DND-41 (cell line): ENCODE results near the gene GDA.

Source experiments
- ATAC-seq: fragments of 200-7000 bp; cut with Tn5 transposase; 3 replicates; pipeline ENCODE4 v1.9.1; 2021; ENCODE audit warnings: low read depth; ENCODE audit not compliant: insufficient read depth
- DNase-seq: peaks from one replicate; pipeline ENCODE4 v3.0.0-alpha.2; 2020
- H2AFZ ChIP-seq: 2 replicates; pipeline ENCODE4 v1.6.0; 2012; ENCODE audit warnings: low read depth, low read length
- H3K27ac ChIP-seq: 2 replicates; pipeline ENCODE4 v1.5.1; 2012; ENCODE audit warnings: low read length, inconsistent platforms
- H3K27me3 ChIP-seq: fragments of 200-600 bp; sonication (generic); 2 replicates; pipeline ENCODE4 v1.6.0; 2012; ENCODE audit warnings: low read length, mild to moderate bottlenecking, inconsistent platforms; ENCODE audit not compliant: insufficient read depth, poor library complexity
- H3K36me3 ChIP-seq: 2 replicates; pipeline ENCODE4 v1.5.1; 2012; ENCODE audit warnings: low read length, inconsistent platforms; ENCODE audit not compliant: insufficient read depth
- H3K4me1 ChIP-seq: 2 replicates; pipeline ENCODE4 v1.5.1; 2012; ENCODE audit warnings: mild to moderate bottlenecking, low read length; ENCODE audit not compliant: insufficient read depth
- H3K4me2 ChIP-seq: 2 replicates; pipeline ENCODE4 v1.6.0; 2012; ENCODE audit warnings: mild to moderate bottlenecking, moderate library complexity, low read length, inconsistent platforms; ENCODE audit not compliant: insufficient read depth
- H3K4me3 ChIP-seq, 2 experiments: fragments of 200-600 bp in 1 of 2; shearing (Covaris generic) in 1 of 2; 2 replicates each; pipeline ENCODE4 v1.5.1; 2012 to 2016; ENCODE audit warnings: inconsistent platforms in 2 of 2, low read length in 2 of 2, mild to moderate bottlenecking in 2 of 2, low read depth in 1 of 2, moderate library complexity in 1 of 2
- H3K79me2 ChIP-seq: 2 replicates; pipeline ENCODE4 v1.6.0; 2012; ENCODE audit warnings: low read length, inconsistent platforms; ENCODE audit not compliant: insufficient read depth
- H3K9ac ChIP-seq: 2 replicates; pipeline ENCODE4 v1.6.0; 2012; ENCODE audit warnings: low read depth, mild to moderate bottlenecking, inconsistent platforms, low read length, moderate library complexity
- H3K9me3 ChIP-seq: 2 replicates; pipeline ENCODE4 v1.5.1; 2012; ENCODE audit warnings: low read length, moderate library complexity, mild to moderate bottlenecking, inconsistent platforms; ENCODE audit not compliant: insufficient read depth, severe bottlenecking
- H4K20me1 ChIP-seq: 2 replicates; pipeline ENCODE4 v1.6.0; 2012; ENCODE audit warnings: low read length; ENCODE audit not compliant: insufficient read depth
- CTCF ChIP-seq: IDR thresholded peaks from 2 replicates; pipeline ENCODE4 v1.5.1; 2012; ENCODE audit warnings: borderline replicate concordance, low read length, moderate library complexity, mild to moderate bottlenecking; ENCODE audit not compliant: poor library complexity, severe bottlenecking; ENCODE audit errors: extremely low read depth
- EZH2 ChIP-seq: IDR thresholded peaks from 3 replicates; pipeline ENCODE4 v1.6.1; 2012; ENCODE audit warnings: borderline replicate concordance, low read depth, mild to moderate bottlenecking, moderate library complexity, low read length, inconsistent platforms; ENCODE audit not compliant: severe bottlenecking

The GDA gene

GRCh38 chr9:72217306-72217842, 68.1 kb downstream of the GDA start:
- no peak overlapping the region for H2AFZ ChIP-seq
- TF ChIP-seq CTCF (no peak), EZH2 (no peak)
- peaks cover 3% of the 10 kb centered on the region for H3K27me3 ChIP-seq
- H3K27ac ChIP-seq, result no peak overlapping the region
- no peak overlapping the region for H3K9ac ChIP-seq
- H3K9me3 ChIP-seq, result no peaks in the 10 kb centered on the region
- no peak for DNase-seq
- no peaks in the 10 kb centered on the region for H3K36me3 ChIP-seq
- no peak for ATAC-seq
- no peak overlapping the region for H3K4me3 ChIP-seq
- H3K79me2 ChIP-seq, result no peaks in the 10 kb centered on the region
- no peaks in the 10 kb centered on the region for H3K4me1 ChIP-seq
- H4K20me1 ChIP-seq, result no peaks in the 10 kb centered on the region
- no peak overlapping the region for H3K4me2 ChIP-seq

- TF ChIP-seq CTCF (no peak), EZH2 (no peak)
- DNase-seq (no peak), ATAC-seq (no peak)
- no peaks in the 10 kb centered on the region for H3K9me3 ChIP-seq
- H3K4me1 ChIP-seq, result no peaks in the 10 kb centered on the region
- no peak overlapping the region for H3K4me2 ChIP-seq
- H3K36me3 ChIP-seq, result no peaks in the 10 kb centered on the region
- H2AFZ ChIP-seq, result no peak overlapping the region
- no peak overlapping the region for H3K27ac ChIP-seq
- no peaks in the 10 kb centered on the region for H3K79me2 ChIP-seq
- H3K9ac ChIP-seq, result no peak overlapping the region
- H4K20me1 ChIP-seq, result no peaks in the 10 kb centered on the region
- no peak overlapping the region for H3K4me3 ChIP-seq
- no peaks in the 10 kb centered on the region for H3K27me3 ChIP-seq
These were observed 71.3 kb downstream of the GDA start for GRCh38 chr9:72220589-72220988.

- Histone ChIP-seq H3K27ac (no peak overlapping the region), H3K27me3 (no peaks in the 10 kb centered on the region), H3K9ac (no peak overlapping the region), H3K4me2 (no peak overlapping the region), H3K79me2 (no peaks in the 10 kb centered on the region), H3K4me3 (no peak overlapping the region), H3K9me3 (no peaks in the 10 kb centered on the region), H2AFZ (no peak overlapping the region), H4K20me1 (no peaks in the 10 kb centered on the region), H3K4me1 (no peaks in the 10 kb centered on the region), H3K36me3 (no peaks in the 10 kb centered on the region)
- no peak for DNase-seq
- no peak for TF ChIP-seq EZH2
- TF ChIP-seq CTCF, result no peak
- ATAC-seq, result no peak
These were observed 77.0 kb downstream of the GDA start for GRCh38 chr9:72226146-72226812.
